Stimulated activated CD8-positive, alpha-beta memory T cell treated with anti-CD3 and anti-CD28 coated beads, Interleukin-12 subunit alpha, Interleukin-12 subunit beta, amount 100 ng/mL, for 1 hour (primary cell): ENCODE measurements around the gene IL36B.
"Not testable (repeated sequence)": the region's sequence is repeated elsewhere in the genome, so short reads cannot be mapped to it uniquely, and the experiment has no call there.

Source experiments
- DNase-seq: peaks from one replicate; pipeline ENCODE4 v3.0.0-alpha.2; 2020; ENCODE audit warnings: low read depth

IL36B gene

GRCh38 chr2:113052396-113052917, at the start of gene IL36B:
IL36B (minus strand) TSS chr2:113052867.
- DNase-seq = no peak

DNA sequence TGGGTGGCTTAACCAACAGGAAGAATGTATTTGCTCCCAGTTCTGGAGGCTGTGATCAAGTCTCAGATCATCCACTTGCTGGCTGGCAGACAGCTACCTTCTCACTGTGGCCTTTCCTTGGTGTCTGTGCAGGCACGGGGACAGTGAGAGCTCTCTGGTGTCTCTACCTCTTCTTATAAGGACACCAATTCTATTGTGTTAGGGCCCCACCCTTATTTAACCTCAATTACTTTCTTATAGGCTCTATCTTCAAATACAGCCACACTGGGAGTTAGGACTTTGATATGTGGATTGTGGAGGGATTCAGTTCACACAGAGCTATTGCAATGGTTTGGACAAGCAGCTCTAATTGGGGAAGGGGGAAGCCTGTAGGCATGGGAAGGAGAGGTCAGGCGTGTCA, 49.5 kb upstream of the IL36B start:
- no peak for DNase-seq

- DNase-seq = no peak
These were observed 45.9 kb upstream of the IL36B start for GRCh38 chr2:113098532-113098931.

DNA sequence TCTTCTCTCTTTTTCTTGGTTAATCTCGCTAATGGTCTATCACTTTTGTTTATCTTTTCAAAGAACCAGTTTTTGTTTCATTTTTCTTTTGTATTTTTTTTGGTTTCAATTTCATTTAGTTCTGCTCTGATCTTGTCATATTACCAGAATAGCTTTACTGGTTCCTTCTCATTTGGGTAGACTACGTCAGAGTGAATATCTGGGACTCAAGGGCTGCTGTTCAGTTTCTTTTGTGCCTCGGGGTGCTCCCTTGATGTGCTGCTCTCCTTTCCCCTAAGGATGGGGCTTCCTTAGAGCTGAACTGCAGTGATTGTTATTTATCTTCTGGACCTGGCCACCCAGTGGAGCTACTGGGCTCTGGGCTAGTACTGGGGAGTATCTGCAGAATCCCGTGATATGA, 45.4 kb upstream of the IL36B start:
- no peak for DNase-seq

GRCh38 chr2:113096842-113097618, 44.4 kb upstream of the IL36B start:
- not testable (repeated sequence) for DNase-seq

- not testable (repeated sequence) for DNase-seq
These were observed 43.6 kb upstream of the IL36B start for GRCh38 chr2:113096306-113096705.

- no peak for DNase-seq
These were observed 40.9 kb upstream of the IL36B start for GRCh38 chr2:113093613-113093977.

DNA sequence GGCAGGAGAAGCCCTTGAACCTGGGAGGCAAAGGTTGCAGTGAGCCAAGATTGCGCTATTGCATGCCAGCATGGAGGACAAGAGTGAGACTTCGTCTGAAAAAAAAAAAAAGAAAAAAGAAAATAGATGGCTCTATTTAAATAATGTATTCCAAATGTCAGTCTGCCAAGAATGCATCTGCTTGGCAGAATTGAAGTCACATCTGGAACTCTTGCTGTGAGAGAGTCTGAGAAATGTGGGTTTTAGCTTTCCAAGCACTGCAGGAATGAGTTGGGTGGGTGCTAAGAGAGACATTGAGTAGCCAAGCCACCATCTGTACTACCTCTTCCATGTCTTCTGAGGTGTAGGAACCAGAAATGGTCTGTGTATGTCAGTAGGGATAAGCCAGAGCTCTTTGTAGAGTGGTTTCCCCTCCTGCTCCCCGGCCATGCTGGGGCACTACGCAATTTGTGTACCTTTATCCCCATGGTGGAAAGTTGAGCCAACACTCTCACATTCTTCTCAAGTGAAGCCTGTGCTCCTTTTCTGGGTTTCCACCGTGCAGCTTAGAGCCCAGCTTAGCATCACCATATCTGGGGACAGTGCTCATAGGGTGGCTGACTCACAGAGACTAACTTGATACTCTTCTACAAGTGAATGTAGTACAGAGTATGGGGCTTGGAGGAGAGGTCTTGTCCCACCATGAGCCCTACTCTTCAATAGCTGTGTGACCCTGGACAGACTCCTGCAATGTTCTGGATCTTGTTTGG, 40.4 kb upstream of the IL36B start:
- DNase-seq = no peak

- DNase-seq = no peak
These were observed 38.7 kb upstream of the IL36B start for GRCh38 chr2:113091231-113091896.

- DNase-seq = no peak
These were observed 37.2 kb upstream of the IL36B start for GRCh38 chr2:113089916-113090315.

GRCh38 chr2:113088213-113088992, 35.7 kb upstream of the IL36B start:
- DNase-seq = no peak

DNA sequence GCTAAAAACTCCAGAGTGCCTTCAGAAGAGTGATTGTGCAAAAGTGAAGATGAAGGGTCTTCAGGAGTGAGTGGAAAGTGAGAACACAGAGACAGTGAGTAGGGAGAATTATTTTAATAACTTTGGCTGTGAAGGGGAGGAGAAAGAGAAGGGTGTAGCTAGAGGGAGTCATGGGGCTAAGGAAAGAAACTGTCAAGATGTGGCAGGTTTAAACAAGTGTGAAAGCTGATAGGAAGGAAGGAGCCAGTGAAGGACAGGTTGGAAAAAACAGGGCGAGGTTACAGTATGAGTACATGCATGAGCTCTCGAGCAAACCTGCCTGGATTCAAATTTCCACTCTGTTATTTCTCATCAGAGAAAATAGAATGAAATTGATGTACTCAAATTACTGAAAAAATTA, 32.9 kb upstream of the IL36B start:
- no peak for DNase-seq

GRCh38 chr2:113084249-113085000, 31.8 kb upstream of the IL36B start:
- no peak for DNase-seq

DNA sequence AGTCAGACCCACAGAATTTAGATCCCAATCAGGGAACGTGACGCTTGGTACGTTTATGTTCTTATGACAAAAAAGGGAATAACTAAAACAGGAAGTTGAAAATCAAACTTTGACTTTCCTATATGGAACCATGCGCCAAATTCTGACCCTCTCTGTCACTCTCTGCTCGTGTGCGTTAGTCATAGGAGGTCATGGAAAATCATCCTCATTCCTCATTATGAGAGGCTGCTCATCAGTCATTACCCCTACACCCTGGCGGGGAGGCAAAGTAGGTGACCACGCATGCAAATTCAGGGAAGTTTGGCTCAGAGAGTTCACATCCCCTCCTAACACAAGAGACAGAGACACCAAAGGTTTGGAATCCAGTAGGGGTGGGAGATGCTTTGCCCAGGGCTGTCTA, 30.6 kb upstream of the IL36B start:
- no peak for DNase-seq

DNA sequence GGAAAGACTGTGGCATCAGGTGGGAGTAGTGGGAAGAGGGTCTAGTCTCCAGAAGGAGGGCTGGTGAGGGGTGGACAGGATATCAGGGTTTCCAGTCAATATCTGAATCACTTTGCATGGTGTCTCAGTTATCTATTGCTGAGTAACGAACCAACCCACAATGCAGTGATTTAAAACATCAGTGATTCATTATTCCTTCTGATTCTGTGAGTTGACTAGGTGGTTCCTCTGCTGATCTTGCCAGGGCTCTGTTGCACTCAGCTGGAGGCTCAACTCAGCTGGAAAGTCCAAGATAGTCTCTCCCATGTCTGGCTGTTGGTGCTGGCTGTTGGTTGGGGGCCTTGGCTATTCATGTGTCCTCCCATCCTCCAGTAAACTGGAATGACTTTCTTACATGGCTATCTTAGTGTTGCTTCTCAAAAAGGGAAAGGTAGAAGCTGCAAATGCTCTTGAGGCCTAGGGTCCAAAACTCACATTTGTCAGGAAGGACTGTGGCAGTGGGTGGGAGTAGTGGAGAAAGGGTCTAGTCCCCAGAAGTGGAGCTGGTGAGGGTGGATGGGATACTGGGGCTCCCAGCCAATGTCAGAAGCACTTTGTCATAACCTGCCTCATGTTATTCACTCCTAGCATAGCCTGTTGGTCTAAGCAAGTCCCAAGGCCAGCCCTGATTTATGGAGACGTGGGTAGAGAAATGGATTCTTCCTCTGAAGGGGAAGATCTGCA, 29.0 kb upstream of the IL36B start:
- DNase-seq = no peak

DNA sequence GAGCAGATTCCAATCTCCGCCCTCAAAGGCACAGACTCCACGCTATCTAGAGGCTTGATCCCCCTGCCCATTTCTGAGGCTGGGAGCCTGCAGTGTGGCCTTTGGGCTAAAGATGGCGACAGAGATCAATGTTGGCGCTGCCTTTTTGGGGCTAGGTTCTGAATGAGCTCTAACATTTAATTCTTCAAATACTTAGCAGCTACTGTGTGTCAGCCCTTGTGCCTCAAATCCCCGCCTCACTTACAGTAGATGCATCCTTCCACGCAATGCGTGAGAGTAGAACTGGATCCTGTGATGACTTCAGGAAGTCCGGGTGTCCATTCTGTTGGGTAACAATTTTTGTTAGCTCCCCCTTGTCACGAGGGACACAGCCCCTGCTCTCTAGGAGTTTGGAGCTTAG, 27.5 kb upstream of the IL36B start:
- no peak for DNase-seq

GRCh38 chr2:113079131-113079530, 26.5 kb upstream of the IL36B start:
- no peak for DNase-seq

DNA sequence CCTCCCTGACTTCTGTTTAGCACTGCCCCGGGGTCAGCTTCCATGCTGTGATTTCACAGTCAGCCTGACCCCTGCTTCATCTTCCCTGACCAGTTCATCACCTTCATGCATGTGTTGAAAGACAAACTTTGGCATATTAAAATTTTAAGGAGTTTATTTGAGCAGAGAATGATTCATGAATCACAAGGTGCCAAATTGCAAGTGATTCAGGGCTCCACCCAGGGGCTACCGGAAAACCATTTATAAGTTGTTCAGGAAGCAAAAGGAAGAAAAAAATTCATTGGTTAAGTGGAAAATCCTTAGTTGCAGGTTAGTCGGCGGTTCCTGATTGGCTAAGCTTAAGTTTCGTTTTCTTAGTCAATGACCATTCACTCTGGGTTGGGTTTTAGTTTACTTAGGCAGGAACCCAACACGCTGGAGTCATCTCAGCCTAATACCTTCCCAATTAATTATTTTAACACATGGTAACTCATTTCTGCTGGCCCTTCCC, 25.7 kb upstream of the IL36B start:
- DNase-seq = no peak

DNA sequence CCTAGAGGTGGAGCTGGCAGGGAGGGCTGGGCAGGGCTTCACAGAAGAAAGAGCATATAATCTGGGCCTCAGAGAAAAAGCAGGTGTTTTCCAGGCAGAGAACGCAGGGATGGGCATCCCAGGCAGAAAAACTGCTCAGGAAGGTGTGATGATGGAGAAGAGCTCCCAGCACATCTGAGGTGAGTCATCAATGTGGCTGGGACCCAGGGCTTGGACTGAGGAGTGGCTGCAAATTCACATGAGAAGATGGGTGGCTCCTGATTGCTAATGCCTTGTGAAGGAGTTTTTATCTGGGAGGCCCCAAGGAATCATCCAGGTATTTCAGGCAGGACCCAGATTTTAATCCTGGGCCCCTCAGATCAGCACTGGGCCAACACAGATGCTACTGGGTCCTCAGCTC, 25.3 kb upstream of the IL36B start:
- DNase-seq = no peak

GRCh38 chr2:113076954-113077669, 24.4 kb upstream of the IL36B start:
- DNase-seq = no peak
